ENCODE data around the gene OMP.

OMP gene

DNA sequence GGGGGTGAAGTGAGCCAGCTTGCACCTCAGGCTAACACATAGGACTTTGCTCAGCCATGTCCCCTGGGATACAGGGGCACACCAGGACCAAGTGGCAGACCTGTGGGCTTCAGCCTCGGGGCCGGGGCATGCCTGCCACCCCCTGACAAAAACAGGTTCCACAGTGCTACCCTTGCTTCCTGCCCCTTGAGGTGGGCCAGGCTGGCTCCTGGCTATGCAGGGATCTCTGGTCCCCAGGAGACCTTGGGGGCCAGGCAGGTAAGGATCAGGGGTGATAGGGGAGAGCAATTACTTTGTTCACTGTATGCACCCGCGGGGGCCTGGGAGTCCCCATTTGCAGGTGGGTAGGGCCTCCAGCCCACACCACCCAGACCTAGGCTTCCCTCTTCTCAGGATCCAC lies 23.1 kb downstream of the OMP start:
- DNase-seq, result no peak

DNA sequence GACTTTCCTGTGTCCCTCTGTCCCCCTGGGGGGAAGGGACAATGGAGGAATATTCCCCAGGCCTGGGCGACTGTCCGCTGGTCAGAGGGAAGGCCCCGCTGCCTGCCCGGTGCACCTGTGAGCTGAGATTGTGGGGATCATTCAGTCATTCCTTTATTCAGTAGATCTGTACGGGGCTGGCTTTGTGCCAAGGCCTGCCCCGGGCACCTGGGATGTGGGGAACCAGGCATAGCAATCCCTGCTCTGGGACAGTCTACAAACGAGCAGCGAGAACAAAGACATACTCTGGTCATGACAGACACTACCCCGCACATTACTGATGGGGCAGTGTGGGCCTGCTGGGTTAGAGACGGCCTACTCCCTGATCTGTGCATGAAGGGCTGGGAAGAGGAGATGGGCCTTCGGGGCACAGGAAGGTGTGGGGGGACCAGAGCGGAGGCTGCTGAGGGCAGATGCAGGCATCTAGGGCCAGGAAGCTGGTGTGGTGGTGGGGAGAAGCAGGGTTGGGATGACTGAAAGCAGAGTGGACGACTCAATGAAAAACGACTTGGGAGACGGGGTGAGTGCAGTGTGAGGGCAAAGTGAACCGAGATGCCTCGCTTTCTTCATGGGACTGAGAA lies 23.6 kb downstream of the OMP start:
- DNase-seq, result no peak

DNA sequence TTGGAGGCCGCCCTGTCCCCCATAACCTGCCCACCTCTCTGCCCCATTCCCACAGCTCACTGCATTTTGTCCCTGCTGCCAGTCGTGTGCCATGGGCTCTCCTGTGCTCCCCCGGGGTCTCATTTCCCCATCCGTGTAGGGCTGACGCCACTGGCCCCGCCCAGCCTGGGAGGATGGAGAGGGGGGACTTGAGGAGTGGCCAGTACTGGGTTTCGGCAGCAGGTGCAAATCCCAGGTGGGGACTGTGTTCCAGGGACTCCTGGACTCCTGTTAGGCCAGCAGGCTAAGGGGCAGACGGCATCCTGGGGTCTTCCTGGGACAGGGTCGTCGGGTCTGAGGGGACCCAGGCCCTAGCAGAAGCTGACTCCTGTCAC lies 24.2 kb downstream of the OMP start:
- DNase-seq, result no peak

DNA sequence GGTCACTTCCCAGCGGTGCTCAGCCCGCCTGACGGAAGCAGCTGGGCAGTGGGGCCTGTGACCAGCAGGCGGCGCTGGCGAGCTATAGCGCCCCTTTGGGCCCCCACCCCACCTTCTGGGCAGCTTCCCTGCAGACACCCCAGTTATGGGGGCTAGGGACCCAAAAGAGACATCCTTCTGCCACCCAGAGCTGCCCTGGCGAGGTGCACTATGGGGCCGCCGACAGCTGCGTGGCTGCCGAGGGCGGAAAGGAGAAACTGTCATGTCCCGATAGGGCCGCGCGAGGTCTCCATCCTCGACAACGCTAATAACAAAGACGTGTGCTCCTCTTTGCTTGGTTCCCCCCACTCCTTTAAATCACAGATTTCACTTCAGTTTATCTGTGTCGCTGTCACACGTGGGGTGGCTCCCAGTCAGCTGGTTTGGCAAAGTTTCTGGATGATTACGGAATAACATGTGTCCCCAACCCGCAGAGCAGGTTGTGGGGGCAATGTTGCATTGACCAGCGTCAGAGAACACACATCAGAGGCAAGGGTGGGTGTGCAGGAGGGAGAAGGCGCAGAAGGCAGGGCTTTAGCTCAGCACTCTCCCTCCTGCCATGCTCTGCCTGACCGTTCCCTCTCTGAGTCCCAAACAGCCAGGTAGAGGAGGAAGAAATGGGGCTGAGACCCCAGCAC lies 24.7 kb downstream of the OMP start:
- peak; percentile 35 to 45 for DNase-seq

DNA sequence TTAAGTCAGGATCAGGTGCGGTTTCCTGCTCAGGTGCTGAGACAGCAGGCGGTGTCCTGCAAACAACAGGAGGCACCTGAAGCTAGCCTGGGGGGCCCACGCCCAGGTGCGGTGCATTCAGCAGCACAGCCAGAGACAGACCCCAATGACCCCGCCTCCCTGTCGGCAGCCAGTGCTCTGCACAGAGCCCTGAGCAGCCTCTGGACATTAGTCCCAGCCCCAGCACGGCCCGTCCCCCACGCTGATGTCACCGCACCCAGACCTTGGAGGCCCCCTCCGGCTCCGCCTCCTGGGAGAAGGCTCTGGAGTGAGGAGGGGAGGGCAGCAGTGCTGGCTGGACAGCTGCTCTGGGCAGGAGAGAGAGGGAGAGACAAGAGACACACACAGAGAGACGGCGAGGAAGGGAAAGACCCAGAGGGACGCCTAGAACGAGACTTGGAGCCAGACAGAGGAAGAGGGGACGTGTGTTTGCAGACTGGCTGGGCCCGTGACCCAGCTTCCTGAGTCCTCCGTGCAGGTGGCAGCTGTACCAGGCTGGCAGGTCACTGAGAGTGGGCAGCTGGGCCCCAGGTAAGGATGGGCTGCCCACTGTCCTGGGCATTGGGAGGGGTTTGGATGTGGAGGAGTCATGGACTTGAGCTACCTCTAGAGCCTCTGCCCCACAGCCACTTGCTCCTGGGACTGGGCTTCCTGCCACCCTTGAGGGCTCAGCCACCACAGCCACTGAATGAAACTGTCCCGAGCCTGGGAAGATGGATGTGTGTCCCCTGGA lies 25.5 kb downstream of the OMP start, which contains the start of gene MYO7A:
Gene MYO7A, plus strand, starts transcription at position 327 of the 772 bp plus-strand sequence. CDS start 2,389 bp downstream, outside the sequence.
- no peak for DNase-seq

DNA sequence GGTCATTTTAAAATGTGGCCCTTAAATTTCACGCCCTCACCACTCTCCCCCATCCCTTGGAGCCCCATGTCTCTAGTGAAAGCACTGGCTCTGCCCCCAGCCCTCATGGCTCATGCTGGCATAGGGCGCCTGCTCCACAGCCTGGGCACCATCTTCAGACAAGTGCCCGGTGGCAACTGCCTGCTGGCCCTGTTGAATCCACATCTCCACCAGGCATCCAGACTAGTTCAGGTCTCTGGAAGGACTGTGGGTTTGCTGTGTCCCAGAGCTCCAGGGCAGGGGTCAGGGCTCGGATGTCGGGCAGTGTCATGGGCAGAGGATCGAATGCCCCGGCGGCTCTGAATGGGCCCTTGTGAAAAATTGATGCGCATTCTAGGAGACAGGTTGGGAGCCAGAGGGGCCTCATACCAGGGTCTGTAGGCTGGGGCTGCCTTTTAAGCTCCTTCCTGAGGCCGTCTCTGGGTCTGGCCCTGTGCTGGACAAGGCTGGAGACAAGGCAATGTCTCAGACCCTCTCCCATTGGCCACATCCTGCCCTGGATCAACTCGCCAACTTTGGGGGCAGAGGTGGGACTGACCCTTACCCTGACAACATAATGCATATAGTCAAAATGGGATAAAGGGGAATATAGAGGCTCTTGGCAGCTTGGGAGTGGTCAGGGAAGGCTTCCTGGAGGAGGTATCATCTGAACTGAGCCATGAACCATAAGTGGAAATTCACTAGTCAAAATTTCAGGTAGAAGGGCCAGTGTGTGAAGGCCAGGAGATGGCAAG lies 26.6 kb downstream of the OMP start:
- no peak for DNase-seq

DNA sequence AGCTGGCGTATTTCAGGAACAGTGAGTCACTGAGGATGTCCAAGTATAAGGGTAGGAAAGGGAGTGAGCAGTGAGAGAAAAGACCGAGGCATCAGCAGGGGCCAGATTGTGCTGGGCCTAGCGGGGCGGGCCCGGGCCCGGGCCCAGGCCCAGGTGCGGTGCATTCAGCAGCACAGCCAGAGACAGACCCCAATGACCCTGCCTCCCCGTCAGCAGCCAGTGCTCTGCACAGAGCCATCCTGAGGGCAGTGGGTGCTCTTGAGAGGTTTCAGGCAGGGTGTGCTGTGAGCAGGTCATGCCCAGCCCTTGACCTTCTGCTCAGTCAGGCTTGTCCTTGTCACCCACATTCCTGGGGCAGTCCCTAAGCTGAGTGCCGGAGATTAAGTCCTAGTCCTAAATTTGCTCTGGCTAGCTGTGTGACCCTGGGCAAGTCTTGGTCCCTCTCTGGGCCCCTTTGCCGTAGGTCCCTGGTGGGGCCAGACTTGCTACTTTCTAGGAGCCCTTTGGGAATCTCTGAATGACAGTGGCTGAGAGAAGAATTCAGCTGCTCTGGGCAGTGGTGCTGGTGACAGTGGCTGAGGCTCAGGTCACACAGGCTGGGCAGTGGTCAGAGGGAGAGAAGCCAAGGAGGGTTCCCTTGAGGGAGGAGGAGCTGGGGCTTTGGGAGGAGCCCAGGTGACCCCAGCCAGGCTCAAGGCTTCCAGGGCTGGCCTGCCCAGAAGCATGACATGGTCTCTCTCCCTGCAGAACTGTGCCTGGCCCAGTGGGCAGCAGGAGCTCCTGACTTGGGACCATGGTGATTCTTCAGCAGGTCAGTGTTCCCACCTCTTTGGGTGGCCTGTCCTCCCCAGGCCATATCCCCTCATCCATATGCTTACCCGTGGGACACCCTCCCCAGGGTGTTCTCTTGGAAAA lies 27.5 kb downstream of the OMP start:
- no peak for DNase-seq

DNA sequence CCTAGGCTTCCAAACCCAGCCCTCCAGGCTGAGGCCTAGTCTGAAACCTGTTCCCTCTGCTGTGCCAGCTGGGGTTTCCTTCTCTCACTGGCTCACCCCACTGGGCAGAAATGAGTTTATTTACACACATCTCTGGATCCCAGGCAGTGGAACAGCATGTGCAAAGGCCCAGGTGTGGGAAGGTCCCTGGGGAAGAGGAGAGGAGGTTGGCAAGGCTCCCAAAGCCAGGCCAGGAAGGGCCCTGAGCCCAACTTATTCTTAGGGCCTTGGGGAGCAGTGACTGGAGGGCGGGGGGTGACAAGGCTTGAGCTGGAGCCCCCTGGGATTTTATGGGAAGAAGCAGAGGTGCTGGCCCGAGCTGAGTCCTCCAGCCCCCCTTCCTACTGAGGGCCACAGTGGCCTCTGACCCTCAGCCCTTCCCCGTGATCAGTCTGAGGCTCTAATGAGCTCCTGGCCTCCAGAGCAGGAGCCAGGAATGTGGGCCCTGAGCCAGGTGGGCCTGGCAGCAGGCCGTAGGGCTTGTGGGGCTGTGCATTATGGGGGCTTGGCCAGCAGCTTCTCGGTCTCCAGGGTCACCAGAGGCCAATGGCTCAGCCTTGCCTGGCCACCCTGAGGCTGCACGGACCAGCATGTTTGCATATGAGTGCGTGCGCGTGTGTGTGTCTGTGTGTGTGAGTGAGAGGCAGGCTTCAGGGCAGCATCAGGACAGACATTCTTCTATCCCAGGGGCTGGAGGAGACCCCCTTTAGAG lies 28.3 kb downstream of the OMP start:
- DNase-seq, result no peak

DNA sequence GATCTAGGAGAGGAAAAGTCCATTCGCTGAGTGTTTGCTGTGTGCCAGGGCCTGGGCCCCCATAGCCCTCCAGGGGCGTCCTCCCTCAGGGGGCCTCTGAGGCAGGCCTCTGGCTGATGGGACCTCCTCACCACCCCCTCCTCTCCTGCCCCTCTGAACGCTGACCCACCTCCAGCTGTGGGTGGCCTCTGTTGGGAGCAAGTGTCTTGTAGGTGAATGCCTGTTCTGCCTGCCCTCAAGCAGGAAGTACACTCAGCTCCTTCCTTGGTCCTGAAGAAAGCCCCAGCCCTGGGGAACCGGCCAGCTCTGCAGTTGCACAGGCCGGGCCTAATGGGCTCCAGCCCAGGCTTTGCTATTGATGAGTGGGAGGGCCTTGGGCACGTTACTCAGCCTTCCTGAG lies 28.9 kb downstream of the OMP start:
- DNase-seq, result no peak

DNA sequence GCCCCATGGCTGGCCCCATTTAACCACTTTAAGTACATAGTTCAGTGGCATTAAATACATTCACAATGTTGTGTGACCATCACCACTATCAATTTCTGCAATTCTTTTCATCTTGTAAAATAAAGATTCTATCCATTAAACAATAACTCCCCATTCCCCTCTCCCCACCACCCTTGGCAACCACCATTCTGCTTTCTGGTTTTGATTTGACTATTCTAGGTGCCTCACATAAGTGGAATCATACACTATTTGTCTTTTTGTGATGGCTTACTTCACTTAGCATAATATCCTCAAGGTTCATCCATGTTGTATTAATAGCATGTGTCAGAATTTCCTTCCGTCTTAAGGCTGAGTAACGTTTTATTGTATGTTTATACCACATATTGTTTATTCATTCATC lies 32.4 kb downstream of the OMP start:
- no peak for DNase-seq

DNA sequence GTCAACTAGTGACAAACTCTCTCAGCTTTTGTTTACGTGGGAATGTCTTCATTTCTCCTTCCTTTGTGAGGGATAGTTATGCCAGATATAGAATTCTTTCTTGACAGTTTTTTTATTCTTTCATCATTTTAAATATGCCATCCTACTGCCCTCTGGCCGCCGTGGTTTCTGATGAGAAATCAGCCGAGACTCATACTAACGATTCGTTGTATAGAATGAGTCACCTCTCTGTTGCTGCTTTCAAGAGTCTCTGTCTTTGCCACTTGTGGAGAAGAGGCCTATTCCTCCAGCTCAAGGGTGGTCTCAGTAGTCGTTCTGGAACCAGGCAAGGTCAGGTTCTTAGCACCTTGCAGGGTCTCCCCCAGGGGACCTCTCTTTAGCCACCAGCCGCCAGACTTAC lies 33.4 kb downstream of the OMP start:
- no peak for DNase-seq

DNA sequence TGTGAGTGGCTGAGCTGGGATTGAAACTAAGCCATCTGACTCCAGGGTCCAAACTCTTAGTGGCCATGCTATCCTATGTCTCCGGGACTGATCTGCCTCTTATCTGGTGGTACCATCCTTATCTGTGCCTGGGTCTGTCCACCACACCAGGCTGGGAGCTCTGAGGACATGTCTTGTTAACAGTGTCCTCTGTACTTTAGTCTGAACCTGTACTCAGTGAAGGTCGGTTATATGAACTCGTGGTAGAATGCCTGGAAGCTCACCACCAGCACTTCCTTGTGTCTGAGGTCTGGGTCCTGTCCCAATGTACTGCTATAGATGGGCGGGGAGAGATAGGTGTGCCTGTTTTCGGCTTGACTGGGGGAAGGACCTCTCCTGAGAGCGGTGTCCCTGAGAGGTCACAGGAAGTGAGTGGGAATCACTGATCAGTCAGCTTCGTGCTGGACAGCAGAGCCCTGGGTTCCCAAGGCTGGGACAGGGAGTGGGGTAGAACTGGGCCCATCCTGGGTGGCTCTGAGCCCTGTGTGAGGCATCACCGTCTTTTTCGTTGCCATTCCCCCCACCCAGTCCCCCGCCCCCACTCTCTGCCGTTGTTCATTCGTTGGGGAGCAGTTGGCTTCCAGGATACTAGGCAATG lies 34.3 kb downstream of the OMP start:
- no peak for DNase-seq

DNA sequence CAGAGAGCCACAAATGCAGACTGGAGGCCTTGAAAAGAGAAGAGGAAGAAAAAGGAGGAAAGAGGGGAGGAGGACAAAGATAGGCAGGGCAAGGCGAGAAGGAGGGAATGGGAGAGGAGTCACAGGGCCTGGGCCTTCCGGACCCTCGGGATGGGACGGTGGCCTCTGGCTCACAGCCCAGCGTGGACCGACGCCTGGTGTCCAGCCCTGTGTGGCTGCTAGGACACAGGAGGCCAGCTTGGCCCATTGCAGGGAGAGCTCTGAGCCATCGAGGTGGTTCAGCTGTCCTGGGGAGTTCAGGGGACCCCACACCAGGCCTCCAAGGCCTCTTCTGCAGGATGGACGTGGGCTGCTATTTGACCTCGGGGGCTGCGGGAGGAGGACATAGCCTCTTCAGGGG lies 34.8 kb downstream of the OMP start:
- no peak for DNase-seq

DNA sequence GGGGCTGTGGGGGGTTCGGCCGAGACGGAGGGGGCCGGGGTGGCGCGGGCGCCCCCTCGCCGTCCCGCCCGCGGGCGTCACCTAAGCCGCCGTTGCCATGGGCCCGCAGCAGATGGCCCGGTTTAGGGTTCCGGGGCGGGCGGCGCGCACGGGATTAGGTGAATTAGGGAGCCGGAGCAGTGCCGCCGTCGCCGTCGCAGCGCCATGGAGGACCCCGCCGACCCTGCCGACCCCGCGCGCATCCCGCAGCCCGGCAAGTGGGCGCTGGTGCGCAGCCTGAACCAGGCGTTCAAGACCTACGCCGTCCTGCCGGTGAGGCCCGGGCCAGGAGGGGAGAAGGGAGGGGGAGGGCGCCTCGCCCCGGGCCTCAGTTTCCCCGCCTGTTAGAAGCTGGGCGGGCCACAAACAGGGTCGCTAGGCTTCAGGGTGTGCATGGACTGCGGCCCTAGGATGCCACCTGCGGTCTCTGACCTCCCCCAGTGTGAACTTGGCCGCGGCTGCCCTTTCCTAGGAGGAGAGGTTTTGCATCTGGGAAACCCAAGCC lies 35.5 kb downstream of the OMP start:
- no peak for DNase-seq

DNA sequence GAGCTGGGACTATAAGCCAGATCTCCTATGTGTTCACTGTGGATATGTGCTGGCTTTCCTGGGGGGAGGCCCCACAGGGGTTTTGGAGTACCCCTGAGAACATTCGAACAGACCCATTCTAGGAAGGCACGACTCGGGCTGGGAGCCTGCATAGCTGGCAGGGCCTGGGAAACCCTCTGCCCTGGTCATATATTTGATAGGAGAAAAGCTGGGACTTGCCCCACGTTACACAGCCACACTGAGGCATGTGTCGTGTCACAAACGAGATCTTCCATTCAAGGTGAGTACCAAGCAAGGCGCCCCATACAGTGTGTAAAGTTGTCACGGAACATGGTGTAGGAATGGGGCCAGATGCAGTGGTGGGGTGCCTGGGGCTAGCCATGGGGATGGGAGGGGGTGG lies 36.6 kb downstream of the OMP start:
- DNase-seq, result no peak

DNA sequence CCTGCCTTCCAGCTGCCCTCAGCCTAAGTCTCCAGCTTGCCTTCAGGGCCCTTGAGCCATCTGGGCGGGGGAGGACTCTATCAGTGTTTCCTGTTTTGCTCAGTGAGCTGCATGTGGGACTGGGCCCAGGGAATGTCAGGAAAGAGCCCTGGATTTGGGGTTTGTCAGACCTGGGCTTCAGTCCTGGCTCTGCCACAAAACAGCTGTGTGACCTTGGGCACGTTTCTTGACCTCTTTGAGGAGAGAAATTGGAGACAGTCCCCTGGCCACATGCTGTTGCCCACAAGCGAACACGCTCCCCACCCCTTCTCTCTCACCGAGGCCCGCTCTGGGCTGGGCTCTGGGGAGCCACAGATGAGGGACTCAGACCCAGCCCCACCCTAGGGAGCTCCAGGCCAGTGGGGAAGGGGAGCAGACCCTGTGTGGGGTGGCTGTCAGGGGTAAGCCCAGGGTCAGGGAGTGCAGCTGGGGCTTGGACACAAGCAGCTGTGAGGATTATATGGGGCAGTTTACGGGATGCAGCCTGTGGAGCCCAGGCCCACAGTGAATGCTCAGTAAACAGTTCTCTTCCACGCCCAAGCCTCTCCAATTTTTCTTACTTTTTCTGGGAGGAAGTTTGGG lies 37.7 kb downstream of the OMP start:
- DNase-seq, result no peak

DNA sequence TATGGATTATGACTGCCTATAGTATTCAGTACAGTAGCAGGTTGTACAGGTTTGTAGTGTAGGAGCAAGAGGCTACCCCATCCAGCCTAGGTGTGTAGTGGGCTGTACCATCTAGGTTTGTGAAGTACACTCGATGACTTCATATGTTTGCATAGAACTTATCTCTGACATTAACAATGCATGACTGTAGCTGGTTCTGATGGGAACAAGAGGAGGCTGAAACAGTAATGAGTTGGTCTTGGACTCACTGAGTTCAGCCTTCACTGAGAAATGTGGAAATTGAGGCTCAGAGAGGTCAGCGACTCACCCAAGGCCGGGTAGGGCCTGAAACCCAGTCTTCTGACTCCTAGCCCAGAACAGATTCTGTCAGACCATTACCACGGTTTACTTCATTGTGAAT lies 38.4 kb downstream of the OMP start:
- DNase-seq, result no peak

DNA sequence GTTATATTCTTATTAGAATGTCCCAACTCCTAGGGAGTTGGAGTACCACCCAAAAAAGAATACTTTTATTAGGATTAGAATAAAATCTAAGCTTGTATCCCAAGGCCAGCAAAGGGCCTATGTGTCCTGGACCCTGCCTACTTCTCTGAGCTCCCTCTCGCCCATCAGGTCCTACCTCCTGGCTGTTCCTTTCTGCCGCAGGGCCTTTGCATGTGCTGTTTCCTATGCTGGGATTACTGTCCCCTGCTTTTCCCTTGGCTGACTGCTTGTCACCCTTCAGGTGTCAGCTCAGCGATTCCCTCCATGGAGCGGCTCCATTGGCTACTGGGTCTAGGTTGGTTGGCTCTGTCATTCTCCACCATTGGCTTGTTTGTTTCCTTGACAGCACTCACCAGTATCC lies 38.8 kb downstream of the OMP start:
- no peak for DNase-seq

DNA sequence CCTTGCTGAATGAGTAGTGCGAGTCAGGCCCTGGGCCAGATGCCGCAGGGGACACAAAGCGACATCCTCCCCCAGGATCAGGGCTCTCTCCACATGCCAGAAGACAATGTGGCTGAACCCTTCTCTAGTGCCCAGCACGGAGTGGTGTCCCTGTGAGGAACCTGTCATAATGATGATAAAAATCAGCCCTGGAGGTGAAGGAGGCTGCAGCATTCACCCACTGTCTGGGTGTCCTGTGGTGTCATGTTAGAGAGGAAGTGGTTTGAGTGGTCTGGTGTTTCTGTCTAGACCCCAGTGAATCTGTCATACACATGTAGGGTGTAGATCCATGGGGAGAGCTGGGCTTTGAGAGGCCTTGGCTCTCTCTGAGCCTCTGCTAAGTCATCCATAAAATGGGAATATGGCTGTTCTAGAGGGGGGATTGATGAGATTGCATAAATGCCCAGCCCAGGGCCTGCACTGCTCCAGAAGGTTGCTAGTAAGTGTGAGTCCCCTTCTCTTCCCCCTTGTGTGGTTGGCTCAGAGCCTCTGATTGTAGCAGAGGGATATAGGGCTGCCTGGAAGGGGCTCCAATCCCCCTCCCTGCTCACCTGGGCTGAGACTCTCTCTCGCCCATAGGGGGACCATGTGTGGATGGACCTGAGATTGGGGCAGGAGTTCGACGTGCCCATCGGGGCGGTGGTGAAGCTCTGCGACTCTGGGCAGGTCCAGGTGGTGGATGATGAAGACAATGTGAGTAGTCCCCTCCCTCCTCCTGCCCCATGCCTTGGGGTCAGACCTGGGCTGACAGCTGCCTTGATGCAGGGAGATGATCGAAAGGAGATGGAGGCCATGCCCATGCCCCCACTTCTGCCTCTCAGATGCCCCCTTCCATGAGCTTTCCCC lies 39.7 kb downstream of the OMP start:
- no peak for DNase-seq
